IMR-90 (cell line): ENCODE results near the gene ITPK1. TPM values are rescaled to one million over a fixed set of nuclear protein-coding genes. Genes with fewer than 3 reads are reported as not detected.

Experiments
- ATAC-seq: fragments of 200-7000 bp; cut with Tn5 transposase; 2 replicates; pipeline ENCODE4 v1.9.1; 2020; ENCODE audit warnings: low read depth, mild to moderate bottlenecking, moderate library complexity
- Bru-seq: library from RNA; stranded (reverse); fragments of 400-500 nt; gene quantifications from one replicate; lab custom pipeline; 2021; lab: Mats Ljungman, UMichigan
- BruChase-seq, 2 experiments: library from RNA; stranded (reverse); fragments of 400-500 nt; gene quantifications; one replicate each; lab custom pipeline; 2021; lab: Mats Ljungman, UMichigan
- BruUV-seq: library from RNA; stranded (reverse); fragments of 400-500 nt; replicated peaks from 2 replicates; lab custom pipeline; 2021; lab: Mats Ljungman, UMichigan
- CTCF ChIA-PET: fragments of 300-600 bp; formaldehyde crosslinking; extraction: SDS; loops from one replicate; lab custom pipeline; 2021; ENCODE audit warnings: antibody characterized with exemption; lab: Yijun Ruan, JAX
- POLR2A ChIA-PET: fragments of 300-600 bp; sonication (Branson Sonifier 250); formaldehyde crosslinking; loops from one replicate; lab custom pipeline; 2022; ENCODE audit warnings: antibody characterized with exemption; ENCODE audit not compliant: unreplicated experiment; lab: Charles Lee
- DNase-seq: peaks from one replicate; pipeline ENCODE4 v3.0.0; 2013
- H2AFZ ChIP-seq: replicated peaks from 2 replicates; pipeline ENCODE3; 2013; ENCODE audit warnings: low read length, mild to moderate bottlenecking; ENCODE audit not compliant: poor library complexity
- H2AK5ac ChIP-seq: 2 replicates; pipeline ENCODE4 v1.6.1; 2013; ENCODE audit warnings: low read depth, low read length, inconsistent platforms
- H2AK9ac ChIP-seq: replicated peaks from 2 replicates; pipeline ENCODE3; 2013; ENCODE audit warnings: mild to moderate bottlenecking, low read depth, low read length, moderate library complexity; ENCODE audit not compliant: poor library complexity
- H2BK120ac ChIP-seq: 2 replicates; pipeline ENCODE4 v1.6.1; 2013; ENCODE audit warnings: low read depth, low read length, inconsistent platforms
- H2BK15ac ChIP-seq: 3 replicates; pipeline ENCODE4 v1.6.1; 2013; ENCODE audit warnings: low read depth, low read length, inconsistent platforms
- H2BK20ac ChIP-seq: 2 replicates; pipeline ENCODE4 v1.6.1; 2013; ENCODE audit warnings: low read depth, mild to moderate bottlenecking, inconsistent platforms, low read length, moderate library complexity
- H2BK5ac ChIP-seq: 2 replicates; pipeline ENCODE4 v1.6.1; 2013; ENCODE audit warnings: mild to moderate bottlenecking, low read depth, low read length, inconsistent platforms; ENCODE audit not compliant: poor library complexity, severe bottlenecking
- H3K14ac ChIP-seq: replicated peaks from 2 replicates; pipeline ENCODE4 v1.6.1; 2013; ENCODE audit warnings: low read depth, low read length, inconsistent platforms
- H3K18ac ChIP-seq: 2 replicates; pipeline ENCODE4 v1.6.1; 2013; ENCODE audit warnings: low read depth, low read length, control low read depth
- H3K23ac ChIP-seq: 2 replicates; pipeline ENCODE4 v1.6.1; 2013; ENCODE audit warnings: low read depth, low read length, inconsistent platforms
- H3K27ac ChIP-seq: 2 replicates; pipeline ENCODE4 v1.5.1; 2013; ENCODE audit warnings: mild to moderate bottlenecking, control low read depth, low read length; ENCODE audit not compliant: insufficient read depth
- H3K27me3 ChIP-seq: 2 replicates; pipeline ENCODE4 v1.6.1; 2013; ENCODE audit warnings: low read length; ENCODE audit not compliant: control insufficient read depth, insufficient read depth
- H3K36me3 ChIP-seq: 2 replicates; pipeline ENCODE4 v1.6.1; 2013; ENCODE audit warnings: low read length, mixed read lengths; ENCODE audit not compliant: control insufficient read depth, insufficient read depth
- H3K4ac ChIP-seq: 2 replicates; pipeline ENCODE4 v1.6.1; 2013; ENCODE audit warnings: low read depth, low read length, inconsistent platforms
- H3K4me1 ChIP-seq: 2 replicates; pipeline ENCODE4 v1.6.1; 2013; ENCODE audit warnings: low read length, mixed read lengths; ENCODE audit not compliant: control insufficient read depth, insufficient read depth
- H3K4me2 ChIP-seq: 2 replicates; pipeline ENCODE4 v1.6.1; 2013; ENCODE audit warnings: low read depth, mild to moderate bottlenecking, control low read depth, low read length, moderate library complexity
- H3K4me3 ChIP-seq: 2 replicates; pipeline ENCODE4 v1.5.1; 2013; ENCODE audit warnings: low read depth, mild to moderate bottlenecking, control low read depth, low read length, moderate library complexity; ENCODE audit not compliant: insufficient read depth
- H3K56ac ChIP-seq: 2 replicates; pipeline ENCODE4 v1.6.1; 2013; ENCODE audit warnings: low read length, inconsistent platforms; ENCODE audit not compliant: insufficient read depth; ENCODE audit errors: extremely low read depth
- H3K79me1 ChIP-seq, 2 experiments: 2 replicates each; pipeline ENCODE4 v1.6.1; 2013; ENCODE audit warnings: low read length in 2 of 2, inconsistent platforms in 1 of 2, low read depth in 1 of 2
- H3K9ac ChIP-seq: 2 replicates; pipeline ENCODE4 v1.6.1; 2013; ENCODE audit warnings: low read depth, low read length, control low read depth
- H3K9me1 ChIP-seq: 2 replicates; pipeline ENCODE4 v1.6.1; 2013; ENCODE audit warnings: low read length, inconsistent platforms; ENCODE audit not compliant: insufficient read depth
- H3K9me3 ChIP-seq: 2 replicates; pipeline ENCODE4 v1.6.1; 2013; ENCODE audit warnings: low read length; ENCODE audit not compliant: control insufficient read depth, insufficient read depth
- H4K20me1 ChIP-seq: 2 replicates; pipeline ENCODE4 v1.6.1; 2013; ENCODE audit warnings: low read length, inconsistent platforms; ENCODE audit not compliant: insufficient read depth
- H4K5ac ChIP-seq: 2 replicates; pipeline ENCODE4 v1.6.1; 2013; ENCODE audit warnings: mild to moderate bottlenecking, low read depth, low read length, control low read depth
- H4K8ac ChIP-seq, 2 experiments: 2 replicates each; pipeline ENCODE4 v1.6.1; 2013; ENCODE audit warnings: low read depth in 2 of 2, low read length in 2 of 2, control low read depth in 1 of 2, inconsistent platforms in 1 of 2
- H4K91ac ChIP-seq: 2 replicates; pipeline ENCODE4 v1.6.1; 2013; ENCODE audit warnings: low read depth, low read length, inconsistent platforms; ENCODE audit not compliant: insufficient read depth
- BHLHE40 ChIP-seq: fragments of 150-350 bp; IDR thresholded peaks from 2 replicates; pipeline ENCODE4 v1.6.1; 2016; ENCODE audit warnings: mild to moderate bottlenecking, low read depth, low read length
- CEBPB ChIP-seq: IDR thresholded peaks from 2 replicates; pipeline ENCODE4 v1.6.1; 2012; ENCODE audit warnings: low read depth, low read length, improper control_type of control experiment
- CHD1 ChIP-seq: IDR thresholded peaks from 2 replicates; pipeline ENCODE4 v1.6.1; 2012; ENCODE audit warnings: low read depth, low read length, improper control_type of control experiment
- ELK1 ChIP-seq: fragments of 150-350 bp; IDR thresholded peaks from 2 replicates; pipeline ENCODE4 v1.6.1; 2016; ENCODE audit warnings: low read depth, mild to moderate bottlenecking, low read length, moderate library complexity, borderline replicate concordance
- FOS ChIP-seq: fragments of 150-350 bp; IDR thresholded peaks from 2 replicates; pipeline ENCODE4 v1.6.1; 2016; ENCODE audit warnings: low read depth, low read length
- MAFK ChIP-seq: IDR thresholded peaks from 2 replicates; pipeline ENCODE4 v1.6.1; 2012; ENCODE audit warnings: low read depth, low read length, improper control_type of control experiment
- MAZ ChIP-seq: IDR thresholded peaks from 2 replicates; pipeline ENCODE4 v1.6.1; 2012; ENCODE audit warnings: low read depth, mild to moderate bottlenecking, low read length, improper control_type of control experiment, moderate library complexity, borderline replicate concordance
- NFE2L2 ChIP-seq: fragments of 150-350 bp; IDR thresholded peaks from 2 replicates; pipeline ENCODE4 v1.6.1; 2016; ENCODE audit warnings: low read depth, mild to moderate bottlenecking, low read length
- POLR2A ChIP-seq: IDR thresholded peaks from 2 replicates; pipeline ENCODE4 v1.6.1; 2012; ENCODE audit warnings: mild to moderate bottlenecking, low read depth, low read length
- RAD21 ChIP-seq: IDR thresholded peaks from 2 replicates; pipeline ENCODE4 v1.6.1; 2012; ENCODE audit warnings: low read length, improper control_type of control experiment
- RCOR1 ChIP-seq: IDR thresholded peaks from 2 replicates; pipeline ENCODE4 v1.6.1; 2012; ENCODE audit warnings: mild to moderate bottlenecking, low read length, improper control_type of control experiment; ENCODE audit not compliant: insufficient replicate concordance
- WGBS, 2 experiments: methylation state at CpG; one replicate each; pipeline versions ENCODE4 v1.1.5 to v1.1.7; 2013; ENCODE audit warnings: missing lambda C conversion rate in 2 of 2; ENCODE audit not compliant: insufficient read length in 1 of 2; ENCODE audit errors: extremely low coverage in 2 of 2; 5-methylcytosine and 5-hydroxymethylcytosine counted together
- dilution Hi-C: fragments of 300-500 bp; cut with HindIII; formaldehyde crosslinking; loops from one replicate; pipeline ENCODE4 v1.14.3; 2018; ENCODE audit warnings: low sequenced_read_pairs; ENCODE audit not compliant: unreplicated experiment
- in situ Hi-C: fragments of 300-500 bp; cut with MboI; formaldehyde crosslinking; loops from 3 replicates; pipeline ENCODE4 v1.14.3; 2019; ENCODE audit warnings: low sequenced_read_pairs, inconsistent platforms, mixed read lengths
- intact Hi-C: fragments of 100-400 bp; cut with micrococcal nuclease; formaldehyde crosslinking; loops from 2 replicates; pipeline ENCODE4 v1.10.0; 2022
- long read RNA-seq: library from polyadenylated mRNA; unstranded; transcript quantifications from one replicate; pipeline ENCODE4 v2.0.0, GENCODE V29; 2021; ENCODE audit not compliant: unreplicated experiment
- polyA plus RNA-seq, 3 experiments: library from polyadenylated mRNA; depleted of rRNA; stranded (reverse); fragments of >200 nt; gene quantifications; 2 replicates each; pipeline ENCODE4 v1.2.3, GENCODE V29; 2012; ENCODE audit warnings: low replicate concordance in 1 of 3
- total RNA-seq: library from RNA; depleted of rRNA; stranded (reverse); fragments of >200 nt; gene quantifications from 2 replicates; pipeline ENCODE4 v1.2.3, GENCODE V29; 2012; rRNA removed
- TF ChIP-seq, protein P1 (sequence below): fragments of 150-350 bp; IDR thresholded peaks from 2 replicates; pipeline ENCODE4 v1.6.1; 2017; ENCODE audit warnings: mild to moderate bottlenecking, antibody characterized with exemption, low read length, low read depth

The ITPK1 gene
- total RNA-seq (15.3 and 21.7 TPM in 2 replicates), polyA plus RNA-seq (2012; rRNA removed) (23.0 and 26.9 TPM in 2 replicates), Bru-seq, nascent RNA (percentile 49 among the genes with signal in this experiment), BruChase-seq, experiment 1, labeled RNA remaining after a 6-hour chase (percentile 47 among the genes with signal in this experiment), BruChase-seq, experiment 2, labeled RNA remaining after a 2-hour chase (percentile 45 among the genes with signal in this experiment)
- polyA plus RNA-seq (2012; cell fraction: cytosol; rRNA removed): 9.3 and 18.0 TPM in 2 replicates
- 16.6 and 26.3 TPM in 2 replicates for polyA plus RNA-seq (2012; cell fraction: nucleus; rRNA removed; ENCODE audit: low replicate concordance)
- long read RNA-seq, full-length matches to known transcripts: 6 of 11 reads
- long read RNA-seq, partial matches to known transcripts: 3 of 11 reads
- long read RNA-seq, other reads (novel, unspliced or antisense): 2 of 11 reads

DNA sequence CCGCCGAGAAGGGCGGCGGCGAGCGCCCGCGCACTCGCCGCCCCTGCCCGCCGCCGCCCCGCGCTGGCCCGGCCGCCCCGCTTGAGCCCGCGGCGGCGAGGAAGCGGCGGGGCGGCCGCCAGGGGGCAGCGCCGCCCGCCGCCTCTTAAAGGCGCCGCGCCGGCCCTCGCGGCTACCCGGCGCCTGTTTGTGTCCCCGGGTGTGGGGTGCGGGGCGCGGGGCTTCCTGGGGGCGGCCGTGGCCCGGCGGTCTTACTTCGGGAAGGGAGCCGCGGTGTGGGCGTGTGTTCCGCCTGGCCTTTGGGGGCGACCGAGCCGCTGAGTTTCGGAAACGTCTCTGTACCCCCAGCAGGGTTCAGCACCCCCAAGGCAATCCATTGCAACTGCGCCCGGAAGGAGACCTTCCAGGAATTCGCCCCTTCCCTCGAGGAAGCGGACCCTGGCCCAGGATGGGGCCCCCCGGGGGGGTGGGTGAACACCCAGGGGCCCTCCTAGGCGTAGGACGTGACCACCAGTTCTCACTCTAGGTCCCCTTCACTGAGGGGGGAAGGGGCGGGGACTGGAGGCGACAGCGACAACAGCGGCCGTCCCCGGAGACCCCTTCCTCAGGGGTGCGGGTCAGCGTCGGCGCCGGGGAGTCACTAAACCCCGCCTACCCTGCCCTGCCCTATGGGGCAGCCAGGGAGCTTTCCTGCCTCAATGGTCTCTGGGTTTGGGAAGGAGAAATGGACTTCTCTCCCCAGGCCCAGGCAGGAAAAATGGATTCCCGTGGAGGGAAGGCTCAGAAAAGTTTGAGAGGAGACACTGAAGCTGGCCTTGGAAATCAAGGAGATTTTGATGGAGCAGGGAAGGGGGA lies at the start of gene ITPK1:
TSS of gene ITPK1 (minus strand) at position 105 of the 855 bp plus-strand sequence. CDS start 762 bp downstream, outside the sequence.
- peaks cover 0 to 7% of the 10 kb centered on the region in 2 experiments; a peak in 2 of 4 replicates for H3K79me1 ChIP-seq
- peak within 1 kb of the TSS; percentile 26; the same call in 1 of the 2 replicates for H3K56ac ChIP-seq
- peak within 1 kb of the TSS; percentile 69 for H4K5ac ChIP-seq
- in situ Hi-C loops: no loop called here
- peak within 1 kb of the TSS; percentile 59 for H3K4ac ChIP-seq
- H2AK5ac ChIP-seq: 0 out of 2 replicates have a peak within 1 kb of the TSS, but pooled peaks have one; percentile 23
- no peak within 1 kb of the TSS for H2BK20ac ChIP-seq
- peak within 1 kb of the TSS; percentile 28; the same call in 1 of the 2 replicates for H2BK120ac ChIP-seq
- H2AK9ac ChIP-seq: peak within 1 kb of the TSS; percentile 91
- H3K36me3 ChIP-seq: no peaks in the 10 kb centered on the region
- H3K9me3 ChIP-seq: no peaks in the 10 kb centered on the region
- no peak within 1 kb of the TSS; the same call in 1 of the 2 replicates for H3K18ac ChIP-seq
- intact Hi-C loops: loop anchor here (1.0 kb wide), 1 partner anchor 68 kb away; the partner anchor contains the start of gene MOAP1
- peak within 1 kb of the TSS; percentile 77 to 88 for H4K8ac ChIP-seq
- no TSS peak for BruUV-seq
- peaks cover 3% of the 10 kb centered on the region; the same call in 1 of the 2 replicates for H4K20me1 ChIP-seq
- H3K14ac ChIP-seq: peak within 1 kb of the TSS; percentile 80
- ChIA-PET POLR2A (no interaction called here), CTCF (interaction anchor here (0.7 to 1.4 kb wide), 5 partner anchors 14 to 26 kb away, joined by 3 to 5 read pairs (median 3); no protein-coding TSS in a partner anchor)
- peak within 1 kb of the TSS; percentile 56 for H2BK5ac ChIP-seq
- H2AFZ ChIP-seq: peak within 1 kb of the TSS; percentile 98
- peak within 1 kb of the TSS; percentile 79 for H3K23ac ChIP-seq
- dilution Hi-C loops: no loop called here
- no peak within 1 kb of the TSS; the same call in 2 of the 3 replicates for H2BK15ac ChIP-seq
- H3K9ac ChIP-seq: peak within 1 kb of the TSS; percentile 84
- DNase-seq (peak; percentile 41), ATAC-seq (peak; percentile 74)
- H3K4me1 ChIP-seq: peaks cover 13% of the 10 kb centered on the region
- 3% methylated on average over 5 of the region's 77 CpGs; no CpG with 5 or more reads in 1 of the 2 experiments for WGBS, 2 experiments
- H3K27me3 ChIP-seq: 0 out of 2 replicates have a peak, but pooled peaks cover 2% of the 10 kb centered on the region
- H3K27ac ChIP-seq: peak within 1 kb of the TSS; percentile 78
- peak within 1 kb of the TSS; percentile 81 for H3K4me3 ChIP-seq
- H3K4me2 ChIP-seq: peak within 1 kb of the TSS; percentile 88
- H3K9me1 ChIP-seq: peaks cover 6% of the 10 kb centered on the region; the same call in 1 of the 2 replicates
- peak within 1 kb of the TSS; percentile 52 for H4K91ac ChIP-seq
- TF ChIP-seq, protein P1, sequence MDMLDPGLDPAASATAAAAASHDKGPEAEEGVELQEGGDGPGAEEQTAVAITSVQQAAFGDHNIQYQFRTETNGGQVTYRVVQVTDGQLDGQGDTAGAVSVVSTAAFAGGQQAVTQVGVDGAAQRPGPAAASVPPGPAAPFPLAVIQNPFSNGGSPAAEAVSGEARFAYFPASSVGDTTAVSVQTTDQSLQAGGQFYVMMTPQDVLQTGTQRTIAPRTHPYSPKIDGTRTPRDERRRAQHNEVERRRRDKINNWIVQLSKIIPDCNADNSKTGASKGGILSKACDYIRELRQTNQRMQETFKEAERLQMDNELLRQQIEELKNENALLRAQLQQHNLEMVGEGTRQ: no peak
- no peak for TF ChIP-seq FOS
- no peak for TF ChIP-seq BHLHE40
- no peak for TF ChIP-seq NFE2L2
- no peak for TF ChIP-seq RCOR1
- TF ChIP-seq MAFK: no peak
- no peak for TF ChIP-seq CHD1
- no peak for TF ChIP-seq POLR2A
- no peak for TF ChIP-seq ELK1
- no peak for TF ChIP-seq MAZ
- TF ChIP-seq CEBPB: no peak
- peak; percentile 40 for TF ChIP-seq RAD21
